GM10847 (cell line): Measurements from ENCODE around the gene RNF13.

ENCODE experiments used
- POLR2A ChIP-seq: IDR thresholded peaks from 2 replicates; pipeline ENCODE4 v1.6.1; 2011; ENCODE audit not compliant: insufficient read length; ENCODE audit errors: extremely low read depth

Gene RNF13

DNA sequence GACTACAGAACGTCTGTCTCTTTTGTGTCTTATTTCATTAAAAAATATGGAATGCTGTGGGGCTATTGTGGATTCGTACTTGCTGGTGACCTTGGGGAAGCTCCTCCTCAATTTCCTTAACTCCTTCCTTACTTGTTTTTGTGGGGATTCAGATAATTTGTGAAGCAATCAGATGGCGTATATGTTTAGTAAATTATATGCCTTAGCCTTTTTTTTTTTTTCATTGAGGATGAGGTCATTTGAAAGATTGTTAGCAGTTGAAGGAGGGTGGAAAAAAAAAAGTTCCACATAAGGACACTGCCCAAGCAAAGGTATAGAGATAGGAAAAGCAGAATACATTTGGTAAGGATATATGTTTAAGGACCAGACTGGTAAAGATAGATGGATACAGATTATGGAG, 3.3 kb downstream of the RNF13 start:
- no peak for TF ChIP-seq POLR2A

DNA sequence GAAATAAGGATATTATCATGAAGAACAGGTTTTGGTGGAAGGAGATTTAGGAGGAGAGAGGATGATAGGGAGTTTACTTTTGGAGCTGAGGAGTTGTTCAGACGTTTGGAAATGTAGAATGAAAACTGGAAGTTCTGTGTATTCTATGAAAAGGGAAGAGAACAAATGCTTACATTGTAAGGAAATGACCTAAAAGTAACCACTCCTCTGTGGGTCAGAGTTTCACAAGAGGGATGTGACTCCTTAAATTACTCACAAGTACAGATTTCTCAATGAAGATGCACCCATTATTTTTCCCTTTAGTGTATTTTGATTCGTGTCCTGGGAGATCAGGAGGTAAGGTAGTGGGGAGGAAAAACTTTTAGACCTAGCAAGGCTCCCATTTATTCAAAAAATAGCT, 4.0 kb downstream of the RNF13 start:
- TF ChIP-seq POLR2A, result no peak

DNA sequence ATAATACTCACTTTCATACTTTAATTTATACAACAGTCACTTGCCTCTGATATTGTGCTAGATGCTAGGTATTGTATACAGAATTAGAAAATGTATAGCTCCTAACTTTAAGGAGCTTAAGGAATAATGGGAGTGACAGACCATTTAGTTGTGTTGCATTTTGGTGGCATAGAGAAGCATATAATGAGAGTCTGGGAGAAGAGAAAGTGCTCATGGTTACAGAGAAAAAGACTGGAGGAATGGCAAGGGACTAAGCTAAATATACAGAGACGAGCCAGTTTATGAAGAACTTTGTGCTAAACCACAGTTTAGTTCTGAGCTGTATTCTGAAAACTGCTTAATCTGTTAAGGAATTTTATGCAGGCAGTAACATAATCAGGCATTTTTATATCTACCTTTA, 6.4 kb downstream of the RNF13 start:
- TF ChIP-seq POLR2A, result no peak

DNA sequence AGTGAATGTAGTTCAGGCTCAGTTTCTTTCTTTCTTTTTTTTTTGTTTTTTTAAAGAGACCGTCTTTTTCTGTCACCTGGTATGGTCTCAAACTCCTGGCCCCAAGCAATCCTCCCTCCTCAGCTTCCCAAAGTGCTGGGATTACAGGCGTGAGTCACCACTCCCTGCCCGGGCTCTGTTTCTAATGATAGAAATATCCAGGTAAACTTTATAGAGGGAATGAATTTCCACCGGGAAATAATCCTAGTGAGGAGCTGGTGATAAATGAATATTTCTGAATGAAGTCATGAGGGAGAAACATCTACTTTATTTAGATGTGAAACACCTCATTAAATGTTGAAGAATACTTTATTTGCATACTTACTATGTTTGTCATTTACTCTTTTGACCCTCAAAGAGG, 7.2 kb downstream of the RNF13 start:
- TF ChIP-seq POLR2A, result no peak

DNA sequence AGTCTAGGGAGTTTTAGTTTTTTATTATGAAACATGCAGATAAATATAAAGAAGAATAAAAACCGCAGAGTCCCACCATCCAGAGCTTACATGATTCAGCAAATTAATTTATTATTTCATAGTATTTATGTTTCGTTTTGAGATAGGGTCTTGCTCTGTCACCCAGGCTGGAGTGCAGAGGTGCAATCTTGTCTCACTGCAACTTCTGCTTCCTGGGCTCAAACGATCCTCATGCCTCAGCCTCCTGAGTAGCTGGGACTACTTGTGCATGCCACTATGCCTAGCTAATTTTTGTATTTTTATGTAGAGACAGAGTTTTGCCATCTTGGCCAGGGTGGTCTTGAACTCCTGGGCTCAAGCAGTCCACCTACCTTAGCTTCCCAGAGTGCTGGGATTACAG, 13.6 kb downstream of the RNF13 start:
- TF ChIP-seq POLR2A, result no peak

DNA sequence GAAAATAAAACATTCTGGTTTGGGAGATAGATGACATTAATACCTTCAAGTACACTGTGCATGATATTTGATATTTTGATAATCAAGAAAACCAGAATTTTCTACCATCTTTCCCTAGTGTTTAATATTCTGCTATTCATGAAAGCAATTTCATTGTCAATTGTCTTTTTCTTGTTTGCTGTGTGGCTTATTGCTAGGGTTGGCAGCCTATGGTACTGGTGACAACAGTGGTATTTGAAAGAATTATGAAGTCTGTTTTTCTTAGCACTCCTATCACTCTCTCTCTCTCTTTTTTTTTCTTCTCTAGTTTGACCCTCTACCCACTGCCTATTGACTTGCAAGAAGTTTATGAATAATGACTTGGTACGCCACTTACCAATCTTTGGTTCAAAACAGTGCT, 15.4 kb downstream of the RNF13 start:
- no peak for TF ChIP-seq POLR2A

DNA sequence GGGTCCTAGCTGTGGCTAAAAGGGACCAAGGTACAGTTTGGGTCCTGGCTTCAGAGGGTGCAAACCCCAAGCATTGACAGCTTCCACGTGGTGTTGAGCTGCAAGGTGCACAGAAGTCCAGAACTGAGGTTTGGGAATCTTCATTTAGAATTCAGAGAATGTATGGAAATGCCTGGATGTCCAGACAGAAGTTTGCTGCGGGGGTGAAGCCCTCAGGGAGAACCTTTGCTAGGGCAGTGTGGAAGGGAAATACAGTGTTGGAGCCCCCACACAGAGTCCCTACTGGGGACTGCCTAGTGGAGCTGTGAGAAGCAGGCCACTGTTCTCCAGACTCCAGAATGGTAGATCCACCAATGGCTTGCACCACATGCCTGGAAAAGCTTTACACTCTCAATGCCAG, 17.9 kb downstream of the RNF13 start:
- no peak for TF ChIP-seq POLR2A

DNA sequence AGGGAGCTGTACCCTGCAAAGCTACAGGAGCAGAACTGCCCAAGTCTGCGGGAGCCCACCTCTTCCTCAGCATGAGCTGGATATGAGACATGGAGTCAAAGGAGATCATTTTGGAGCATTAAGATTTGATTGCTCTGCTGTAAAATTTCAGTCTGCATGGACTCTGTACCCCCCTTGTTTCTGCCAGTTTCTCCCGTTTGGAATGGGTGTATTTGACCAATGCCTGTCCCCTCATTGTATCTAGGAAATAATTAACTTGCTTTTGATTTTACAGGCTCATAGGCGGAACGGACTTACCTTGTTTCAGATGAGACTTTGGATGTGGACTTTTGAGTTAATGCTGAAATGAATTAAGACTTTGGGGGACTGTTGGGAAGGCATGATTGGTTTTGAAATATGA, 18.3 kb downstream of the RNF13 start:
- TF ChIP-seq POLR2A, result no peak

DNA sequence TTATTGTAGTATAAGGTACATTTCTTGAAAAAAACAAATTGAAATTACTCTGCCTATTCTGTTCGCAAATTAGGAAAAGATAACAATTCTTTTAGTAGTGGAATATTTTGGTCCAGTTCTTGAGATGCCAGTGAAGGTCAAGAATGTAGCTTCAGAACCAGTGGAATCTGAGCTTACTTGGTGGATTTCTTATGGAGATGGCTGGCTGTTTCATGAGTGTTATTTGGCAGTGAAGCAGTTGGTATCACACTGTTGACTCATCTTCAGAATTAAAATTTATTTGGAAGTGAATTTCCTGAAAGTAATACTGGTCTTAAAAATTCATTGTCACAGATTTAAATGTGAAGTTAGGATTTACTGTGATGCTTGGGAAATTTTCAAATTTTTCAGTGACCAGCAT, 19.1 kb downstream of the RNF13 start:
- no peak for TF ChIP-seq POLR2A

DNA sequence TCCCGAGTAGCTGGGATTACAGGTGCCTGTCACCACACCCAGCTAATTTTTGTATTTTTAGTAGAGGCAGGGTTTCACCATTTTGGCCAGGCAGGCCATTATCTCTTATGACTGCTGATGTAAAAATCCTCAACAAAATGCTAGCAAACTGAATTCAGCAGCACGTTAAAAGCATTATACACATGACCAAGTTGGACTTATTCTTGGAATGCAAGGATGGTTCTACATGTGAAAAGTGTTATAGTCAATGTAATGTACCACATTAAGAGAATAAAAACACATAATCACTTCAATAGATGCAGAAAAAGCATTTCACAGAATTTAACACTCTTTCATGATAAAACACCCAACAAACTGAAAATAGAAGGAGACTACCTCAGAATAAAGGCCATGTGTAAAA, 20.2 kb downstream of the RNF13 start:
- no peak for TF ChIP-seq POLR2A

DNA sequence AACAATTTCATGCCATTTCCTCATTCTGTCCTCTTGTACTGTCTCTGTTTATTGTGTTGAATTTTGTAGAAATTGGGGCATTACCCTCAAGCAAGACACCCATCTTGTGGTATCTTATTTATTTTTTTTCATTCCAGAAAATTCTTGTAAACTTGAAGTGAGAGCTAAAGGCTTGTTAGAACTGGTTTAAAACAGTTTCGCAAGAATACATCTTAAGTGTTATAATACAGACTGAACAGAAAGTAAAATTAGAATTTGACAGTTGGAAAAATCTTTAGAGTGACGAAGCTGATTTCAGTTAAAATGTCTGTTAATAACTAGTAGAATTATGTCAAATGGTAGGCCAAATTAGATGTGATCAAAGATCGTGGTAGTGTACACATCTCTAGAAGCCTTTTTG, 26.9 kb downstream of the RNF13 start:
- no peak for TF ChIP-seq POLR2A

DNA sequence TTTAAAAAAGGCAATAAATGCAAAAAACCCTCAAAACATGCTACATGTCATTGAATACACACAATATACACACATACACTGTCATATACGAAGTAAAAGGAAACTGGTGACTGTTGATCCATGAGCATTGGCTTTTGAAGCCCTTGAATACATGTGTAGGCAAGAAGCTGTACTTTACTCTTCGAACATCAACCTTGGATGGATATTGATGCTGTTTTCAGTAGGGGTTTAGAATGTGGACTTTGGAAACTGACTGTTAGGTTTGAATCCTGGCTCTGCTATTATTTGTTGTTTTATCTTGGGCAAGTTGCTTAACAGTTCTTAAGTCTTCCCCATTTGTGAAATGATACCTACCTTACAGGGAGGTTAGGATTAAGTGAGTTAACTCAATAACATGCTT, 30.5 kb downstream of the RNF13 start:
- no peak for TF ChIP-seq POLR2A

DNA sequence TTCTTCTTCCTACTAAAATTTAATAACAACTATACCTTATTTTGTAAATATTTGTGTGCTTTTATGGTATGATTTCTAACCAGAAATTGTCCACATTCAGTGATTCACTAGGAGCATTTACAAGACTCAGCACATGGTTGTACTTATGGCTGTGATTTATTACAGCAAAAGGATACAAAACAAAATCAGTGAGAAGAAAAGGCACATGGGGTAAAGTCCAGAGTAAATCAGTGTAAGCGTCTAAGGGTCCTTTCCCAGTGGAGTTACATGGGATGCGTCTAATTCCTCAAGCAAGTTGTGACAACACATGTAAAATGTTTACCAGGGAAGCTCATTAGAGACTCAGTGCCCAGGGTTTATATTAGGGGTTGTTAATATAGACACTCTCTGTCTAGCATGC, 31.1 kb downstream of the RNF13 start:
- no peak for TF ChIP-seq POLR2A

DNA sequence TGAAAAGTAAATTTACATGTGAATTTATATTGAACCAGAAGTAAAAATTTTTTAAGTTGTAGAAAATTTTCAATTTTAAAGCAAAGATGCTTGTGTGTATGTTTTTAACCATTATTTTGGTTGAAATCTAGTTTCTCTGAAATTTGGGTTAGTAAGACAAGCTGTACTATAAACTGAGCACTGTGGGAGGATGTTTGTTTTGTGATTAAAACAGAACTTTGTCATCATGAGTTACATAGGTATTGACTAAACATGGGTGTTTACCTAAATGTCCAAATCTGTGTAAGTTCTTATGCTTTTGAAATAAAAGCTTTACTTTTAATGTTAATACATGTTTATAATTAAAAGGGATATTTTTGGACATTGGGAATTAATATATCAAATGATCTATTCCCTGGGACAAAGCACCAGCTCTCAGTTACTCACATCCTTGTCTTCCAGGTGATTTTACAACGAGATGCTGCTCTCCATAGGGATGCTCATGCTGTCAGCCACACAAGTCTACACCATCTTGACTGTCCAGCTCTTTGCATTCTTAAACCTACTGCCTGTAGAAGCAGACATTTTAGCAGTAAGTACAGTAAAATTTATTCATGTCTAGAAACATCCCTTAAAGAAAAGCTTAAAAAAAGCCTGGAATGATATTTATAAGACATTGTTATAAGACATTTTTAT, 32.7 kb downstream of the RNF13 start:
- TF ChIP-seq POLR2A, result no peak

DNA sequence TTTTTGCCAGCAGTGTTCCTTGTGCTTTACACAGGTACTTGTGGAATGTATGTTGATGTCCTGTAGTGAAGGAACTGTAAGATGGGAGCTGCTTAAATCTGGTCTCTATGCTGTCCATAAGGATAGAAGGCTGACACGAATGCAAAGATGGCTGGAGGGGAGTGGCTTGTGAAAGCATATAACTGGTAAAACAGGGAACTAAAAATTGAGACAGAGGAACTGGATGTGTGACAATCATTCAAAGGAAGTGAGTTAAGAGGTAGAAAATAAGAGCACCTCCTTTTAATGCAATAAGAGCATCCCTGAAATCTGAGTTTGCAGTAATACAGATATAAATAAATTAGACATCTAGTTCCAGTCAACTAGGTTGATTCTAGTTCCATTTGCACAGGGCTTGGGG, 35.2 kb downstream of the RNF13 start:
- no peak for TF ChIP-seq POLR2A

DNA sequence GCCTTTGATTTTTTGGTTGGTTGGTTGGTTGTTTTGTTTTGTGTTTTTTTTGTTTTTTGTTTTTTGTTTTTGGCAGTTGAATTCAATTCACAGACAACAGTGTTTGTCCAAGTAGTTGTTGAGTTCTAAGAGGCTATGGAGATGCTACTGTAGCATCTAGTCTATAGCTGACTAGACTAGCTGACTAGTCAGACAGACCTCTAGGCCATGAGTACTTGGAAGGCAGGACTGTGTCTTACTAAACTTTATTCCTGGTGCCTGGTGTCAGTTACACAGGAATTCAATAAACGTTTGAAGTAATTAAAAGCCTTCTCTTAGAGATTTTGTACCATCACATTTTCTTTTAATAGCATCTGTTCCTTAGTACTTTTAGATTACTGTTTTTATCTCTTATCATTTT, 35.7 kb downstream of the RNF13 start:
- TF ChIP-seq POLR2A, result no peak

DNA sequence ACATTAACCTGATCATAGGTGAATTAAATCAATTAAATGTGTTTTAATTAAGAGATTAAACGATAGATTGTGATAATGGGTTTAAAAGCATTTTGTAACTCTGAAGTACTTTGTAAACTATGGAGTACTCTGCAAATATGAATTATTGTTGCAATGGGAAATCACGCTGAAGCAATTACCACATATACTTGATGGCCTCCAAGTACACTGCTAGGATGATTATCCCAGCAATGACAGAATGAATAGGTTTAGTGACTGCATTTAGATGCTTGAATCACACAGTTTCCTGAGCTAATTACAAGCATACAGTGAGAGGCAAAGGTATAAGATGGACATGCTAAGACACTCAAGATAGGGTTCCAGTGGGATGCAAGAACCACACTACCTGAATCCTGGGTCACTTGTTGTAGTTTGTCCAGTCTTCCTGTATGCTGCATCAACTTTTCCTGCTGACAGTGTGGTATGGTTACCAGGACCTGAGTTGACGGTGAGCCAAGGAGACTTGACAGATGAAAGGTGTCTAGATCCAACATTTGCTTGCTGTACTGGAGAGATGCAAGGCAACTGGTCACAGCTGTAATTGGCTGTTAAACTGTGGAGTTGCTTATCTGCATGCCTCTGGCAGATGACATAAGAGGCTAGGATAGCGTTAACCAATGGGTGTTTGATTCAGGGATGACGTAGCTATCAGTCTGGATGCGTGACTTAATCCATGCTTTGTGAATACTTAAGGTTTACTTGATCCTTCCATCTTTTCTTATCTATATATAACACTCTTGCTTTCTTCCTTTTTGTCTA, 38.0 kb downstream of the RNF13 start:
- no peak for TF ChIP-seq POLR2A
